Hematopoietic multipotent progenitor cell treated with erythropoietin and hydrocortisone succinate and interleukin-3 and kit ligand, for 6 days (in vitro differentiated cells): ENCODE results near the gene SCFD1.
"Not testable (repeated sequence)": the region's sequence is repeated elsewhere in the genome, so short reads cannot be mapped to it uniquely, and the experiment has no call there.

Experiments used
- DNase-seq: peaks from one replicate; pipeline ENCODE4 v3.0.0-alpha.2; 2015

Gene SCFD1

GRCh38 chr14:30678926-30679431 is 56.9 kb downstream of the SCFD1 start:
- DNase-seq = peak; percentile 51

- no peak for DNase-seq
Measured at GRCh38 chr14:30680036-30680435, 57.9 kb downstream of the SCFD1 start.

GRCh38 chr14:30680776-30681175 is 58.7 kb downstream of the SCFD1 start:
- DNase-seq = not testable (repeated sequence)

- DNase-seq = peak; percentile 68
Measured at GRCh38 chr14:30681752-30682355, 59.7 kb downstream of the SCFD1 start.

GRCh38 chr14:30690487-30691355 is 68.6 kb downstream of the SCFD1 start:
- peak; percentile 69 for DNase-seq

GRCh38 chr14:30691751-30692398 is 69.8 kb downstream of the SCFD1 start:
- DNase-seq = no peak

- no peak for DNase-seq
Measured at GRCh38 chr14:30692669-30693068, 70.5 kb downstream of the SCFD1 start.

- no peak for DNase-seq
Measured at GRCh38 chr14:30698463-30698862, 76.3 kb downstream of the SCFD1 start.

GRCh38 chr14:30706704-30707103 is 84.6 kb downstream of the SCFD1 start:
- no peak for DNase-seq

GRCh38 chr14:30708157-30708556 is 86.0 kb downstream of the SCFD1 start:
- no peak for DNase-seq

- no peak for DNase-seq
Measured at GRCh38 chr14:30709201-30709600, 87.1 kb downstream of the SCFD1 start.

GRCh38 chr14:30710876-30711275 is 88.8 kb downstream of the SCFD1 start:
- no peak for DNase-seq

GRCh38 chr14:30719137-30719536 is 97.0 kb downstream of the SCFD1 start:
- DNase-seq = no peak

GRCh38 chr14:30725763-30726162 is 103.6 kb downstream of the SCFD1 start:
- no peak for DNase-seq

- DNase-seq = no peak
Measured at GRCh38 chr14:30728471-30728870, 106.4 kb downstream of the SCFD1 start.

- DNase-seq = no peak
Measured at GRCh38 chr14:30737916-30738315, 115.8 kb downstream of the SCFD1 start.

- no peak for DNase-seq
Measured at GRCh38 chr14:30738978-30739377, 116.9 kb downstream of the SCFD1 start.

GRCh38 chr14:30748343-30748742 is 126.2 kb downstream of the SCFD1 start:
- DNase-seq = peak; percentile 67

- peak; percentile 43 for DNase-seq
Measured at GRCh38 chr14:30751646-30752416, 129.7 kb downstream of the SCFD1 start.

- DNase-seq = no peak
Measured at GRCh38 chr14:30753452-30753851, 131.3 kb downstream of the SCFD1 start.

GRCh38 chr14:30754778-30755177 is 132.7 kb downstream of the SCFD1 start:
- DNase-seq = no peak

- DNase-seq = peak; percentile 13
Measured at GRCh38 chr14:30756594-30756993, 134.5 kb downstream of the SCFD1 start.

- DNase-seq = no peak
Measured at GRCh38 chr14:30757082-30757481, 135.0 kb downstream of the SCFD1 start.
